Right lobe of liver (tissue), 6 donors: Measurements from ENCODE around the gene SLC25A53. TPM values are rescaled to one million over a fixed set of nuclear protein-coding genes. Genes with fewer than 3 reads are reported as not detected.

ENCODE experiments used
- ATAC-seq, 4 donors: fragments of 200-7000 bp; cut with Tn5 transposase; one replicate each; pipeline ENCODE4 v1.9.1; 2020; ENCODE audit warnings: mild to moderate bottlenecking in 4 of 4, moderate library complexity in 4 of 4
- DNase-seq, 3 donors: peaks; one replicate each; pipeline ENCODE4 v3.0.0-alpha.2; 2020
- H3K27ac ChIP-seq, 3 donors: fragments of 200-600 bp; one replicate each; pipeline ENCODE4 v1.8.0; 2022
- H3K27me3 ChIP-seq, 2 donors: fragments of 200-600 bp; one replicate each; pipeline ENCODE4 v1.8.0; 2022
- H3K36me3 ChIP-seq, 4 donors: fragments of 200-600 bp; sonication (generic) in 1 of 4; one replicate each; pipeline versions ENCODE4 v1.5.1 to v1.8.0; 2017 to 2022; ENCODE audit warnings: control low read depth in 1 of 4
- H3K4me1 ChIP-seq, 4 donors: fragments of 200-600 bp; sonication (generic) in 1 of 4; one replicate each; pipeline versions ENCODE4 v1.5.1 to v1.8.0; 2017 to 2022; ENCODE audit warnings: control low read depth in 1 of 4
- H3K4me3 ChIP-seq, 3 donors: fragments of 200-600 bp; one replicate each; pipeline ENCODE4 v1.8.0; 2022
- H3K9me3 ChIP-seq, 4 donors: fragments of 200-600 bp; sonication (generic) in 1 of 4; one replicate each; pipeline versions ENCODE4 v1.5.1 to v1.8.0; 2017 to 2022; ENCODE audit warnings: control low read depth in 1 of 4
- CTCF ChIP-seq, 4 donors: fragments of 200-600 bp in 3 of 4; fragments of 450-650 bp in 1 of 4; IDR thresholded peaks; one replicate each; pipeline versions ENCODE4 v1.5.1 to v1.8.0; 2016 to 2022; ENCODE audit warnings: antibody characterized with exemption in 4 of 4, mild to moderate bottlenecking in 2 of 4
- POLR2A ChIP-seq: fragments of 450-650 bp; IDR thresholded peaks from one replicate; pipeline ENCODE4 v1.6.1; 2017; ENCODE audit warnings: antibody characterized with exemption, mild to moderate bottlenecking
- WGBS: methylation state at CpG from one replicate; pipeline ENCODE4 v1.1.6; 2018; ENCODE audit warnings: low coverage, low lambda C conversion rate; ENCODE audit not compliant: insufficient coverage; ENCODE audit errors: missing lambda C conversion rate; 5-methylcytosine and 5-hydroxymethylcytosine counted together
- intact Hi-C, 2 donors: fragments of 100-400 bp; cut with DNase I; formaldehyde crosslinking; loops; one replicate each; pipeline versions ENCODE4 v1.11.2 to v1.14.1; 2022
- total RNA-seq, 6 experiments: library from RNA; depleted of rRNA in 2 of 6; stranded (reverse); fragments of >200 nt in 2 of 6; fragmentation: NEBNext Ultra II Directional in 3 of 6; extraction: Animal tissue kit (Norgen Biotek cat#: 25700) in 3 of 6; gene quantifications; one replicate each; pipeline versions ENCODE4 v1.1.0 to v1.2.4, GENCODE V29; 2016 to 2023
- donor health status: DM: no; HTN: yes; CAD: no.
- donor health status: DM: no; HTN: no; CAD: no.
- donor health status: DM: no; HTN: no; CAD: no.
- donor health status: DM: no; HTN: yes; CAD: no.
- donor health status: DM: no; HTN: yes; CAD: no.

Gene SLC25A53
- total RNA-seq, 6 experiments from 2014 or later, result 2.2 to 4.1 (median 3.2) TPM

- H3K4me3 ChIP-seq, result no peak overlapping the region
- H3K9me3 ChIP-seq, result no peaks in the 10 kb centered on the region
- H3K27ac ChIP-seq, result no peak overlapping the region
- intact Hi-C loops, result no loop called here
- ATAC-seq (no peak), DNase-seq (no peak)
- peaks cover 0 to 4% (median 0%) of the 10 kb centered on the region in 4 donors for H3K36me3 ChIP-seq
- TF ChIP-seq CTCF (IDR thresholded peaks at IDR 0.05) (no peak), POLR2A (no peak)
- no peaks in the 10 kb centered on the region for H3K4me1 ChIP-seq
- 50% methylated on average over 2 of the region's 2 CpGs for WGBS
- H3K27me3 ChIP-seq, result no peaks in the 10 kb centered on the region
Observed at GRCh38 chrX:104172788-104173187, 16.0 kb upstream of the SLC25A53 start.

- Histone ChIP-seq H3K27ac (no peak overlapping the region), H3K27me3 (no peaks in the 10 kb centered on the region), H3K9me3 (no peaks in the 10 kb centered on the region), H3K4me1 (no peaks in the 10 kb centered on the region), H3K36me3 (peaks cover 0 to 4% (median 0%) of the 10 kb centered on the region in 4 donors), H3K4me3 (no peak overlapping the region)
- intact Hi-C loops, result no loop called here
- TF ChIP-seq CTCF (IDR thresholded peaks at IDR 0.05) (no peak), POLR2A (no peak)
- DNase-seq, result no peak
- ATAC-seq, result no peak
- WGBS, result 55% methylated on average over 4 of the region's 6 CpGs
Observed at GRCh38 chrX:104172121-104172520, 15.3 kb upstream of the SLC25A53 start.

- Histone ChIP-seq H3K9me3 (no peaks in the 10 kb centered on the region), H3K4me3 (no peak overlapping the region), H3K27ac (no peak overlapping the region), H3K36me3 (no peaks in the 10 kb centered on the region), H3K27me3 (no peaks in the 10 kb centered on the region), H3K4me1 (no peaks in the 10 kb centered on the region)
- TF ChIP-seq POLR2A (no peak), CTCF (IDR thresholded peaks at IDR 0.05) (no peak)
- ATAC-seq (no peak), DNase-seq (no peak)
- WGBS, result 24% methylated on average over 1 of the region's 1 CpG
- intact Hi-C loops, result no loop called here
Observed at GRCh38 chrX:104168127-104168526, 11.3 kb upstream of the SLC25A53 start.

- TF ChIP-seq CTCF (IDR thresholded peaks at IDR 0.05), result no peak
- no peak for TF ChIP-seq POLR2A
- Histone ChIP-seq H3K9me3 (no peaks in the 10 kb centered on the region), H3K4me3 (peak overlapping the region; percentile 63 to 75 (median 68)), H3K4me1 (no peaks in the 10 kb centered on the region), H3K27ac (peak overlapping the region; percentile 34 to 77 (median 75)), H3K36me3 (no peaks in the 10 kb centered on the region), H3K27me3 (no peaks in the 10 kb centered on the region)
- peak in 2 of 4 donors; percentile 9 to 23 for ATAC-seq
- WGBS, result 12% methylated on average over 15 of the region's 37 CpGs
- intact Hi-C loops, result no loop called here
- DNase-seq, result peak in 2 of 3 donors; percentile 50 to 62
Observed at GRCh38 chrX:104166735-104167436, 10.1 kb upstream of the SLC25A53 start.
